ENCODE results near the gene GLYAT.

GRCh38 chr11:58711832-58712231 lies 19.9 kb downstream of the GLYAT start:
- TF ChIP-seq CTCF (IDR thresholded peaks at IDR 0.05; ENCODE audit: low read depth, low read length, poor library complexity, severe bottlenecking) (no peak), EZH2phosphoT487 (IDR thresholded peaks at IDR 0.05; ENCODE audit: borderline replicate concordance, low read length) (no peak)

Measured in DOHH2 (cell line).